DMS114 treated with DMSO at 0.1 percent for 48 hours (cell line): Measurements from ENCODE around the gene AKAP9.
"Not testable (repeated sequence)": the region's sequence is repeated elsewhere in the genome, so short reads cannot be mapped to it uniquely, and the experiment has no call there.

Experiments used
- DNase-seq: peaks from one replicate; lab custom pipeline; 2025; ENCODE audit not compliant: unreplicated experiment; lab: John Stamatoyannopoulos, UW

The AKAP9 gene

DNA sequence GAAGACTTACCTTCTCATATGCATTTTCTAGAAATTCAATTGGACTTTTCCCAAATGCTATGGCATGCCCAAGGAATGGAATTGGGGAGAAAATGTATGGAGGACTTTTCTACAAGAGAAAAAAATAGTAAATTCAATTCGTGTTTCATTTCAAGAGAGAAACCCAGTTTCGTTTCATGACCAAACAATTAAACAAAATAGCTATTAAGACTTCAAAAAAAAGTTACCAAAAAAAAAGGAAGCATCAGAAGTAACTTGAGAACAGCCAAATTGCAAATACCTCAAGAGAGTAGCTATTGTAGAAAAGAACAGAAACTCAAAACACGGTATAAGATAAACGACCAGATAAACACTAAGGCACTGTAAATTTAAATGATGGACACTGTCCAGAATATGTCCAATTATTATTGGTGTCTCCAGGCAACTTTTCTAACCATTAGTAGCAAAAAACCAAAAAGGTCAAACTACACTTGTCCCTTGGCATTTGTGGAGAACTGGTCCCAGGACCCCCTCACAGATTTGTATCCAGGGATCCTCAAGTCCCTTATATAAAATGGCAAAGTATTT is 191.2 kb downstream of the AKAP9 start:
- no peak for DNase-seq

DNA sequence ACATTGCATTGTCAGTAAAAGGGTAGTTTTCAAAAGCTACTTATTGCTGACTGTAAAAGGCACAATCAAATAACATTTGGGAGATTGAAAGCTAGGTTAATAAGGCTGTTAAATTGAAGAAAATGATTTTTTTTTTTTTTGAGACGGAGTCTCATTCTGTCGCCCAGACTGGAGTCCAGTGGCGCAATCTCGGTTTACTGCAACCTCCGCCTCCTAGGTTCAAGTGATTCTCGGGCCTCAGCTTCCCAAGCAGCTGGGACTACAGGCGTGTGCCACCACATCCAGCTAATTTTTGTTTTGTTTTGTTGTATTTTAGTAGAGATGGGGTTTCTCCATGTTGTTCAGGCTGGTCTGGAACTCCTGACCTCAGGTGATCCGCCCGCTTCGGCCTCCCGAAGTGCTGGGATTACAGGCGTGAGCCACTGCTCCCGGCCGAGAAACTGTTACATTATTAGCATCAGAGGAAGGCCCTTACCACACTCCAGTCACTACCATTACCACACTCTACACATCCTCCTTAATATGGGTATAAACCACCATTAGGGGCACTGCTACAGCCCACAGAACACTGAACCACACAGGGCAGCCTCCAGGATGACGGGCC is 192.6 kb downstream of the AKAP9 start:
- no peak for DNase-seq

DNA sequence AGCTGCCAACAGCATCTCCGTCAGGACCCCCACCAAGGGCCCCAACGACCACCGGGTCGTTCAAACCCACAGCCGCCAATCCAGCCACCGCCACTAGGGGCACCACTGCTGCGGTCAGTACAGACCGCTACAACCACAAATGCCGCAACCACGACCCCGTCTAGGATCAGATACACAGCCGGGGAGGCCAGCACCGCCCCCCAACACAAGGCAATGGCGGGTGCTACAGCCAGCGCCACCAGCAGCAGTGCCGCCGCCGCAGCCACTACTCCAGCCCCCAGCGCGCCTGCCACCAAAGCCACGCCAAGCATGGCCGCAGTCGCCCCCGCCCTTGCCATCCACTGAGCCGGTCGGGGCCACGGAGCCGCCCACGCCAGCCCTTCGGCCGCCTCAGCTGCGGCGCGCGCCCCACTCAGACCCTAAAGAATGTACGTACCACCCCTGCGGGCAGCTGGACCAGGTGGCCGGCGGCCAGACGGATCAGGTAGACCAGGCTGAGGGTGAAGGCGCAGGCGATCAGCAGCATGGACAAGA is 193.1 kb downstream of the AKAP9 start:
- DNase-seq: peak; percentile 40

DNA sequence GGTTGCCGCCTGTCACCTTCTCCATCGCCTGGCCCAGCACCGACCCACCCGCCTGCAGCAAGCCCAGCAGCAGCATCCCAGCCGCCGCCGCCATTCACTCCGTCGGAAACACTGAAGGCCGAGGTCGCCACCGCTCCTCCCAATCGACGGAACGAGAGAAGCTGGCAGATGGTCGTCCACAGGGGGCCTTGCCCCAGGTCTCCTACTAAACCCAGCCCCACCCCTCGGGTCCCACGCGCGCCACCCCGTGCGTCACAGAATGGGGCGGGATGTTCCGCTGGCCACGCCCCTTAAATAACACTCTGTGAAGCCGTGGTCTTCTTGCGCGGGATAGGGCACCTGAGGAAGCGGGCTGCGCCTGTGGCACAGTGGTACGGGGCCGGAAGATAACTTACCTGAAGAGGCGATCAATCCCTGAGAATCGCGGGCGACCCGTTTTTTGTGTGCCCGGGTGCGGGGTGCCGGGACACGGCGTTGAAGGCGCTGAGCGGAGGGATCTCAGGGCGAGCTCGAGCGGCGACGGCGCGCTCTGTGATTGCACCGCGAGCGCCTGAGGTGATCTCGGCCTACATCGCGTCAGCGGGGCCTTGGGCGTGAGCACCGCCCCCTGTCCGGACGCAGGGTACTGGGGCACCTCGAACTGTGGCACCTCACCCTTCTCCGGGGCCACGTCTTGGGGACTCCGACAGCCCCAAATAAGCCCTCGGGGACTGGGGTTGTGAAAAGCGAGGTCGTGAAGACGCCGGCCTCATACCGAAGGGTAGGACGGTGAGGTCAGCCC is 193.8 kb downstream of the AKAP9 start, which contains the start of gene CYP51A1:
Gene CYP51A1 (minus strand): TSS at position 207 of the 781 bp plus-strand sequence. CDS start 113 bp downstream, at position 94.
- peak; percentile 85 for DNase-seq

DNA sequence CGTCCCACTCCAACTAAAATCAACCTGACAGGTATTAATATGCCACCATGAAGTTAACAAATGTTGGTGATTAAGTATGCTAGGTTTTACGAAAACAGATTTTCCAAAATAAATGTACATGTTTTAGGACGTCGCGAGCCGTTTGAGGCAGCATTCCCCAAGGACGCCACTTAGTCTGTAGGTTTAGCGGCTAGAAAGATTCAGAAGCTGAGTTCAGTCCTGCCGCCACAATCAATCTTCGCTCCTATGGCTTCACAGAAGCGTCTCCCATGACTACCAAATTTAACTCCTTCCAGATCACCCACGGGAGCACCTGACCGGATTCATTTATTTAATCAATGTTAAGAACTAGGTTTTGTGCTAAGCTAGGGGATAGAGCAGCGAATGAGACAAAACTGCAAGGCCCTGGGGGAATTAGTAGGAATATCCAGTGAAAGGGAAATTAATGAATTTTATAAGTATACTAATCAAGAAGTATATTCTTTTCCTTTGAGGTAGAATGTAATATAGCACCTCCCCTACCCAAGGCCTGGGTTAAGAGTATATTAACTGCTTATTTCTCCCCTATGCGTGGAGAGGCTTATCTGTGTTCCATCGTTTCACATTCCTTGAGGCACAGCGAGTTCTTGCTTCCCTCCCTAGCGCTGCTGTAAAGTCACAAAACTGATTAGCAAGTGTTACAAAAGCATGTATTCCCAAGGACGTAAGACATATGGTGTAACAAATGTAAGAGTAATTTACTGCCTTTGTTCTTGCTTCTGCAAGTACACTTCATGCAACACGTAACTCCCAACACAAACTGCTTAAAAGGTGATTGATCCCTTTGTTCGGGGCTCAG is 194.6 kb downstream of the AKAP9 start:
- peak; percentile 43 for DNase-seq

DNA sequence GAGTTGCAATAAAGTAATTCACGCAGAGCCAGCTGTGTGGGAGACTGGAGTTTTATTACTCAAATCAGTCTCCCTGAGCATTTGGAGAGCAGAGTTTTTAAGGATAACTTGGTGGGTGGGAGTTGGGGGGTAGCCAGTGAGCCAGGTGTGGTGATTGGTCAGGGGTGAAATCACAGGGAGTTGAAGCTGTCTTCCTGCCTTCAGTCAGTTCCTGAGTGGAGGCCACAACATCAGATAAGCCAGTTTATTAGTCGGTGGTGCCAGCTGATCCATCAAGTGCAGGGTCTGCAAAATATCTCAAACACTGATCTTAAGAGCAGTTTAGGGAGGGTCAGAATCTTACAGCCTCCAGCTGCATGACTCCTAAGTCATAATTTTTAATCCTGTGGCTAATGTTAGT is 196.9 kb downstream of the AKAP9 start:
- no peak for DNase-seq

DNA sequence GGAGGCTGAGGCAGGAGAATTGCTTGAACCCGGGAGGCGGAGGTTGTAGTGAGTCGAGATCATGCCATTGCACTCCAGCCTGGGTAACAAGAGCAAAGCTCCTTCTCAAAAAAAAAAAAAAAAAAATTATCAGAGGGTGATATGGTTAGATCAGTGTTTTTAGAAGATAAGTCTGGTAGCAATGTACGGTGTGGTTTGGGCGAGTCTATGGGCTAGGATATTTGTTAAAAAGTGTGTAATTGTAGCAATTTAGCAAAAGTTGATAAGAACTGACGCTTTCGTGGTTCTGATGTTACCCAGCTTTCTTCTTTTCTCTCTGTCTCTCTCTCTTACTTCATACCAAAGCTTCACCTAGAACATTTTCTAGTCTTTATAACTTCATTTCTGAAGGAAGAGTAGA is 200.5 kb downstream of the AKAP9 start:
- no peak for DNase-seq

DNA sequence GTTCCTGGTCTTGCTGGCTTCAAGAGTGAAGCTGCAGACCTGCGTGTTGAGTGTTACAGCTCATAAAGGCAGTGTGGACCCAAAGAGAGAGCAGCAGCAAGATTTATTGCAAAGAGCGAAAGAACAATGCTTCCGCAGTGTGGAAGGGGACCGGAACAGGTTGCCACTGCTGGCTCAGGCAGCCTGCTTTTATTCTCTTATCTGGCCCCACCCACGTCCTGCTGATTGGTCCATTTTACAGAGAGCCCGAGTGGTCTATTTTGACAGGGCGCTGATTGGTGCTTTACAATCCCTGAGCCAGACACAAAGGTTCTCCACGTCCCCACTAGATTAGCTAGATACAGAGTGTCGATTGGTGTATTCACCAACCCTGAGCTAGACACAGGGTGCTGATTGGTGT is 202.1 kb downstream of the AKAP9 start:
- not testable (repeated sequence) for DNase-seq

DNA sequence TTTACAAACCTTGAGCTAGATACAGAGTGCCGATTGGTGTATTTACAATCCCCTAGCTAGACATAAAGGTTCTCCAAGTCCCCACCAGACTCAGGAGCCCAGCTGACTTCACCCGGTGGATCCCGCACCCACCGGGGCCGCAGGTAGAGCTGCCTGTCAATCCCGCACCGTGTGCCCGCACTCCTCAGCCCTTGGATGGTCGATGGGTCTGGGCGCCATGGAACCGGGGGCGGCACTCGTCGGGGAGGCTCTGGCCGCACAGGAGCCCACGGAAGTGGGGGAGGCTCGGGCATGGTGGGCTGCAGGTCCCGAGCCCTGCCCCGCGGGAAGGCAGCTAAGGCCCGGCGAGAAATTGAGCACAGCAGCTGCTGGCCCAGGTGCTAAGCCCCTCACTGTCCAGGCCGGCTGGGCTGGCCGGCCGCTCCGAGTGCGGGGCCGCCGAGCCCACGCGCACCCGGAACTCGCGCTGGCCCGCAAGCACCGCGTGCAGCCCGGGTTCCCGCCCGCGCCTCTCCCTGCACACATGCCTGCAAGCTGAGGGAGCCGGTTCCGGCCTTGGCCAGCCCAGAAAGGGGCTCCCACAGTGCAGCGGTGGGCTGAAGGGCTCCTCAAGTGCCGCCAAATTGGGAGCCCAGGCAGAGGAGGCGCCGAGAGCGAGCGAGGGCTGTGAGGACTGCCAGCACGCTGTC is 202.7 kb downstream of the AKAP9 start:
- not testable (repeated sequence) for DNase-seq

DNA sequence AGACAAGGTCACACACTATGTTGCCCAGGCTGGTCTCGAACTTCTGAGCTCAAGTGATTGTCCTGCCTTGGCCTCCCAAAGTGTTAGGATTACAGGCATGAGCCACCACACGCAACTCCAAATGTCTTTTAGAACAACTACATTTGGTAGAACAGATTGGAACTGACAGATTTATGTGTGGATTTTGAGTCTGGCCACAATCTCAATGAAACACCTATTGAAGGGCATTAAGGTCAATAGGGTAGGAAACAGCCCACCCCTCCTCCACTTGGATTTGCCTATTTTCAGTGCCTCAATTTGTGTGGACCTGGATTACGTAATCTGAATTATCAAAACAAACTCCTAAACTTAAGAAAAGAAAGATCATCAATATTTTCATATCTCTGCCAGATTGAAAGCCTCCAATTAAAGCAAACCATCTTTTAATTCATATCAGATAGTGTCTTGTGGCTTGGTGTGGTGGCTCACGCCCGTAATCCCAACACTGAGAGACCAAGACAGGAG is 209.1 kb downstream of the AKAP9 start:
- DNase-seq: no peak

DNA sequence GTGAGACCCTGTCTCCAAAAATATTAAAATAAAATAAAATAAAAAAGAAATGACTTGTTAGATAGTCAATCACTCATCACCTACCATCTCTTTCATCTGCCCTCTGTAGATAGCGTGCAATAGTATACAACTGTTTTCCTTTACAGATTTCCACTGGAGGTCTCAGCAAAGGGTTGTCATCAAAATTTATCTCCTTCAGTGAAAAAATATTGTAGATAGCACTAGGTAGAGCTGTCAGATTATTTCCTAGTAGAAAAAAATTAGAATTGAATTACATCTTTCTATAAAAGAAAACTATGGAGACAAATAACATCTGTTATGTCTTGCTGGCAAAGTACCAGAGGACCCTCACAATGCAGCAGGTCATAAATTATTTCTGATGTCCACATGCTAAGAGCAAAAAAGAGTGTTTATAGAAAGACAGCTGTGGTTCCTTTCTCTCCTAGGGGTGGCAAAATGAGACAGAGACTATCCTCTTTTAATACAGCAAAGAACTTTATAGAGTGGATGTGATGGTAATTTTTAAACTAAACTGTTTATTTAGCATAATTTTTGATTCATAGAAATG is 209.9 kb downstream of the AKAP9 start:
- no peak for DNase-seq

DNA sequence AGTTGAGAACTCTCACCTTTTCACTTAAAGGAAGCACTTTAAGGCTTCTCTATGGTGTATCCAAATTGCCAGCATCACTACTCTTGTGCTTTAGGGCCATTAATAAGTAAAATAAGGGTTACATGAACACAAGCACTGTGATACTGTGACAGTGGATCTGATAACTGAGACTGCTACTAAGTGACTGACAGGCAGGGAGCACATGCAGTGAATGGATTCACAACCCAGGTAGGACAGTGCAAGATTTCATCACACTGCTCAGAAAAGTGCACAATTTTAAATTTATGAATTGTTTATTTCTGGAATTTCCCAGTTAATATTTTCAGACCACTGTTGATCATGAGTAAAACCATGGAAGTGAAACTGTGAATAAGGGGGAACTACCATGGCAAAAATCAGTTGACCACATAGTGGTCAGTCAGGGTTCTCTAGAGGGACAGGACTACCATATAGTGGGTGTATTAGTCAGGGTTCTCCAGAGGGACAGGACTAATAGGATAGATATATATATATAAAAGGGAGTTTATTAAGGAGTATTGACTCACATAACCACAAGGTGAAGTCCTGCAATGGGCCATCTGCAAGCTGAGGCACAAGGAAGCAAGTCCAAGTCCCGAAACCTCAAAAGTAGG is 214.6 kb downstream of the AKAP9 start:
- DNase-seq: no peak

DNA sequence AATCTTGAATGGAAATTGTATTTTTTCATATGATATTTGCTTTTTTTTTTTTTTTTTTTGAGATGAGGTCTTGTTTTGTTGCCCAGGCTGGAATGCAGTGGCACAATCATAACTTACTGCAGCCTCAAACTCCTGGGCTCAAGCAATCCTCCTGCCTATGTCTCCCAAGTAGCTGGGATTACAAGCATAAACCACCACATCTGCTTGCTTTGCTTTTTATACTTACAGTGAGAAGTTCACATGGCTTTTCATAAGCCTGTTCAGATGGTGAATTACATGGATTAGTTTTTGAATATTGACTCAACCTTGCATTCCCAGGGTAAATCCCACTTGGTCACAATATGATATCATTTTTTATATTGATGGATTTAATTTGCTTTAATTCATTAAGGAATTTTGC is 216.3 kb downstream of the AKAP9 start:
- DNase-seq: no peak

DNA sequence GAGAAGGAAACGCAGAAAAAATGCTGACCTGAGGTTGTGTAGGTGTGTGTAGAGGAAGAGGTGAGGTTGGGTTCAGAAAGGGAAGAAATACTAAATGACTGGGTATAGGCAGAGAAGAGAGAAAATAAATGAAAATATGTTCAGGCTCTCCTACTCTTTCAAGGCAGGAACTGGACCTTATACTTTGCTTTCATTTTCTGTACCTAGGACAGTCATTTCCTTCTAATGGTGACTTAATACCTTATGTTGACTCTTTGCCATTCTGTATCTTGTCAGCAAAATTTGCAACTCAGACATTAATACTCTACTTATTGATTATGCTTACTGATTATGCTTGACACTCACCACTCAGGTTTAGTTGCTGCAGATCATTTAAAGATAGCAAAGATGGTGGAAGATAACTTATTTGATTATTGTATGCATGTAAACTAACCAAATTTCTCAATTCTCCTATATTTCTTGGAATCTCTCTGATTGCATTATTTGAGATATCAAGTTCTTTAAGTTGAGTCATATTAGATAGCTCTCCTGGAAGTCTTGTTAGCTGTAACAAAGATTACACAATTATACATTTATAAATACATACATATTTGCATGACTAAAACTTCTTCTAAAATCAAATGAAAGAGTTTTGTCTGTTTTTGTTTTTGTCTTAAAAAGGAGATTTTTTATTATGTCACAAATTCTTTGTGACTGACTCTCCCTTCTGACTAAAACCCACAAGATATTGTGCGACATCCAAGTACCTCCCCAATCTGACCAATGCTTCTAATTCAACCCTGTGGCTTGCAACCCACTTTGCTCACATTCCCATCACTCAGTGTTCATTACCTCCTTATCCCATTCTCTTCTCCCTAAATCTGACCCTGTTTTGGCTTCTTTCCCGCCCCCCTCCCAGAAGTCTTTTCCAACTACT is 218.3 kb downstream of the AKAP9 start:
- DNase-seq: no peak
